Activated CD4-positive, alpha-beta T cell treated with anti-CD3 and anti-CD28 coated beads, Interleukin-2, amount 50 U/mL, for 24 hours (primary cell): ENCODE measurements around the gene PP2D1.
A peak's percentile ranks its signal among the peaks of the same experiment; 100 is the strongest.
"Not testable (repeated sequence)": the region's sequence is repeated elsewhere in the genome, so short reads cannot be mapped to it uniquely, and the experiment has no call there.

Experiments used
- DNase-seq, 2 donors: peaks; one replicate each; pipeline ENCODE4 v3.0.0-alpha.2; 2020; ENCODE audit warnings: low read depth in 1 of 2, low spot score in 1 of 2

The PP2D1 gene

DNA sequence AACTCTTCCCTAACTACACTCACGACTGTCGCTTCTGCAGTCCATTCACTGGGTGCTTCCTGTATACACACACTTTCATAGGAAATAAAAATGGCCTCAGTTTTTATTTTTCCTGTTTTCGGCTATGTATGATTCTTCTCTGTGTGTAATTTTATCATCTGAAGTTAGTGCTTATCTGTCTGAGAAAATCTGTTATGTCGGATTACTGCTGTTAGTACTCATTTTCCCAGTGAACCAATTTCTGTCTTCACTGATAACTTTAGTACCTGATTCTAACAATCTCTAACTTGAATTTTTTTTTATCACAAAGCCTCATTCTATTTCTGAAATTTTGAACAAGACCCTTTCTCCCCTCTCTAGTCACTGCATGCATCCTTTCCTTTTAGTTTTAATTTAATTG lies 44.3 kb downstream of the PP2D1 start:
- no peak for DNase-seq

DNA sequence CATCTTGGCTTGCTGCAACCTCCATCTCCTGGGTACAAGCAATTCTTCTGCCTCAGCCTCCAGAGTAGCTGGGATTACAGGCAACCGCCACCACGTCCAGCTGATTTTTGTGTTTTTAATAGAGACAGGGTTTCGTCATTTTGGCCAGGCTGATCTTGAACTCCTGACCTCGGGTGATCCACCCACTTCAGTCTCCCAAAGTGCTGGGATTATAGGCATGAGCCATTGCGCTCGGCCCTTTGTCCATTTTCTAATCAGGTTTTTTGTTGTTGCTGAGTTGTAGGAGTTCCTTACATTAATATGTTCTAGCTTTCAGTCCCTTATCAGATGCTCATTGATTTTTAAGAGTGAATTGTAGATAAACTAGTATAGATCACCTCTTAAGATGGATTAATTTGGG lies 44.9 kb downstream of the PP2D1 start:
- no peak for DNase-seq

DNA sequence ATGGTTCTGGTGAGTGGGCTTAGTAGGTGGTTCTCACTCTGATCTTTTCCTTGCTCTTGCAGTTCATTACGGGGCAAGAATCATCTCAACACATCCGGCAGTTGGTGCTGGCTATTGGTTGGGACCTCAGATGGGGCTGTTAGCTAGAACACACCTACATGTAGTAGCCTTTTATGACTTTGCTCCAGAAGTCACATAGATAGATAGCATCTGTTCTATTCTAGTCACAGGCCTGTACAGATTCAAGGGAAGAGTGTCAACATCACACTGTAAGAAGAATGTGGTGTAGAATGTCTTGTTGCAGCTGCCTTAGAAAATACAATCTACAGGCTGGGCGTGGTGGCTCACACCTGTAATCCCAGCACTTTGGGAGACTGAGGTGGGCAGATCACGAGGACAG lies 50.1 kb downstream of the PP2D1 start:
- DNase-seq: no peak

DNA sequence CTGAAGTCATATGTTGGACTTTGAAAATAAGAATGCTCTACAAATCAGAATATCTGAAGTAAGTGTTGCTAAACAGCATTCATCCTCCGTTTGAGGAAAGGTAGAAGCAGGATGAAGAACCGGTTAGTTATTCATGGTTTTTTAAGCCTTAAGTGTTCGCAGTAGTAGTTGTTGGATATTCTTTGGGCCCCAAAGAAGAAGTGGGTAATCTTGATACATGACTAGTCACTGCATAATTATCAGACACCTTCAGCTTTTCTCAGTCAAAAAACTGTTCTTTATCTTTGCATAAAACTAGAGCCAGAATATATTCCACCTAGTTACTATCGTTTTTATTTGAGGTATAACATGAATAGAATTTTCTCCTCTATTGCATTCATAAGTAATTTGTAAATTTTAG lies 51.4 kb downstream of the PP2D1 start:
- DNase-seq: no peak

DNA sequence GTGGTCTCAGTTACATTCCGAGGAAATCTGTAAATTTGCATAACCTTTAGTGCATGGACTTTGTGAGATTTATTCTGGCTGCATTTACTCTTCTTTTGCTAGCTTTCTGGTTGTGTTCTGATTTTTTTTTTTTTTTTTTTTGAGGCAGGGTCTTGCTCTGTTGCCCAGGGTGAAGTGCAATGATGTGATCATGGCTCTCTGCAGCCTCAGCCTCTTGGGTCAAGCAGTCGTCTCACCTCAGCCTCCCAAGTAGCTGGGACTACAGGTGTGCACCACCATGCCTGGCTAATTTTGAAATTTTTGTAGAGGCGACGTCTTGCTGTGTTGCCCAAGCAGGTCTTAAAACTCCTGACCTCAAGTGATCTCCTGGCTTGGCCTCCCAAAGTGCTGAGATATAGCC lies 52.6 kb downstream of the PP2D1 start:
- no peak for DNase-seq

DNA sequence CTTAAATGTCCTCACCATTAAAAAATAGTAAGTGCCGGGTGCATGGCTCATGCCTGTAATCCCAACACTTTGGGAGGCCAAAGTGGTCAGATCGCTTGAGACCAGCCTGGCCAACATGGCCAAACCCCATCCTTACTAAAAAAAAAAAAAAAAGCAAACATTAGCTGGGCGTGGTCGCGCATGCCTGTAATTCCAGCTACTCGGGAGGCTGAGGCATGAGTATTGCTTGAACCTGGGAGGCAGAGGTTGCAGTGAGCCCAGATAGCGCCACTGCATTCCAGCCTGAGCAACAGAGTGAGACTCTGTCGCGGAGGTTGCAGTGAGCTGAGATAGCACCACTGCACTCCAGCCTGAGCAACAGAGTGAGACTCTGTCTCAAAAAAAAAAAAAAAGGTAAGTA lies 54.7 kb downstream of the PP2D1 start:
- not testable (repeated sequence) for DNase-seq

DNA sequence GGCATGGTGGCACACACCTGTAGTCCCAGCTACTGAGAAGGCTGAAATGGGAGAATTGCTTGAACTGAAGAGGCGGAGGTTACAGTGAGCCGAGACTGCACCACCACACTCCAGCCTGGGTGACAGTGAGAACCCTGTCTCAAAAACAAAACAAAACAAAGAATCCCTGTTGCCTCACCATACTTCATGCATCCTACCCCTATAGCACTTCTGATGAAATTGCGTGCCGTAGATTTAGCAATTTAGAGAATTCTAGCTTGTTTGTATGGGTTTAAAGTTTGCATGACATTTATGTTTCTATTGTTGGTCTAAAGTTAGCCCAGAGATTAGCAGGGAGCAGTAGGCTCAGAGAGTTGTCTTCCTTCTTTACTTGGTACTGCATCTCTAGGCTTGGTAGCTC lies 57.4 kb downstream of the PP2D1 start:
- DNase-seq: no peak

DNA sequence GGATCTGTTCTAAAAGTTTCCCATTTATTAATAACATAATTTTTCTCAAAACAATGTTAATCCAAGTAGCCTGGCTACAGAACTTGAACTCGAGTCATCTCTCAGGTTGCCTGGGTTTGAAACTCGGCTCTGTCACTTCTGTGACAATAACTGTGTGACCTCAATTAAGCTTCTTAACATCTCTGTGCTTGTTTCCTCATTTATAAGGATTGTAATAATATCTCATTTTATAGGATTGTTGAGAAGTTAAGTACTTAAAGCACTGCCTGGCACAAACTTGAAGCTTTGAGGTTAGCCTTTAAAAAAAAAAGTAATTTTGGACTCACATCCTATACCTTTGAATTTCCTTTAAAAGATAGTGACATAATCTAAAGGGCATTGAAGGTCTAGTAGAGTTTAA lies 61.7 kb downstream of the PP2D1 start:
- no peak for DNase-seq

DNA sequence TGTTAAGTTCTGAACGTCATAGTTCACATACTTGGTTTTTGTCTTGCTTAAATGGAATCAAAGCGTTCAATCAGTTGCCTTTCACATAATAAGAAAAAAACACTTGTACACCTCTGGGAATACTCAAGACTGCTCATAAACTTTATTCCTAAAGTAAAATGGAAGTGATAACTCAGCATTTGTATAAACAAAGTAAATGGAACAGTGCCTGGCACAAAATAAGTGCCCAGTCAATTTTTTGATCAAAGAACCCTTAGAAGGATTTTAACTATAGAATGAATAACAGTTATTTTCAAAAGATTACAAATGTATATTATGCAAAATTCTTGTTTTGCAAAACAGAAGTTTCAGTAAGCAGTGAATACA lies 63.9 kb downstream of the PP2D1 start:
- no peak for DNase-seq

DNA sequence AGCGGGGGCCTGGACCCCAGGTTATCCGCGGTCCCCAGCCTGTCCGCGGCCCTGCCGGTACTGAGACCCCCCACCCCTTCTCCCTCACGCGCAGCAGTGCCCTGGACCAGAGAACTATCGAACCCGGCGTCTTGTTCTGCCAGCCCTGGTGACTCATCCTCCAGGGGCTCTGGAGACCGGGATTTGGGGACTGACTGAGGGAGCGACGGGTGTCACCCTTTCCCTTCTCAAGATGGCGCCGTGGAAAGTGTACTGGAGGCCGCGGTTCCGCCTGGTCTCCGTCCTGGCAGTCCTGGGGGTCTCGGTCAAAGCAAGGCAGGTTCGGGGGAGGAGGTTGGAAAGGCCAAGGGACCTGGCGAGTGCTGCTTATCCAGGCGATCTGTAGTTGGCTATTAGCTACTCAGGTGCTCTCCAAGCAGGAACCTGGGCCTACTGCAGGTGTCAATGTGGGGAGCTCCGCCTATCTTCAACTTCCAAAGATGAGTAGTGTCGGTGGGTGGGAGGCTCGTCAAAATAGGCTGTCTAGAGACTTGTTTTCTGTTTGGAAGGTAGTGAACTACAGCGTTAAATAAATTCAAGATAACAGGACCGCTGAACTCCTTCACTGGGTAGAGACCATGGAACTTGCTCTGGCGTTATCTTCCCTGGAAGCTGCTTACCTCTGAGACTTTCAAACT lies 64.4 kb downstream of the PP2D1 start:
- DNase-seq: peak; percentile 36

DNA sequence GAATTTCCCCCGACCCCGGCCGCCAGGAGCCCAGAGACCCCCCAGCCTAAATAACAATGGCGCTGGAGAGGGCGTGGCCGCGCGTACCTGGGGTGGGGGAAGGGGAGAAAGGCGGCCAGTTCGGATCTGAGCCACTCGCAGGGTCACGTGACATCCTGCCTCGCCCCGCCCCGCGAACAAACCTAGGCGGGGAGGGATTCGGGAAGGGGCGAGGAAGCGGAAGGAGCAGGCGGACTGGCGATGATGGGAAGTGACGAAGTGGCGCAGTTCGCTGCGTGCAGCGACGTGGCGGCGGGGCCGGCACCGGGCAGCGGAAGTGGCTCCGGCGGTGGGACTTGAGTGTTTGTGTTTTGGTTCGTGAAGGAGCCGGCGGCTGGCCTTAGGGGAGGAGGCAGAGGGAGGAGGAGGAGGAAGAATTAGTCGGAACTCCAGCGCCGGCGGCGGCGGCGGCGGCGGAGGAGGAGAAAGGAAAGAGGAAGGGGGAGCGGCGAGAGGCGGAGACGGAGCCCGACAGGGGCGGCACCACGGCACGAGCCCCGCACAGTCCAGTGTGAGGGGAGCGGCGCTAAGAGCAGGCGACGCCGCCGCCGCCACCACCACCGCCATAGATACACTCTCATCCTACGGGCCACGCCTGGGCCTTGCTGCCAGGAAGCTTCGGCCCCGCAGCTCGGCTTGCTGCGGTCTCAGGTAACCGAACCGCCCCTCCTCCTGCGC lies 65.1 kb downstream of the PP2D1 start, which contains the start of gene RAB5A:
TSS of gene RAB5A (plus strand) at position 266 of the 717 bp plus-strand sequence. CDS start 3,802 bp downstream, outside the sequence.
- DNase-seq: peak; percentile 91 to 96

DNA sequence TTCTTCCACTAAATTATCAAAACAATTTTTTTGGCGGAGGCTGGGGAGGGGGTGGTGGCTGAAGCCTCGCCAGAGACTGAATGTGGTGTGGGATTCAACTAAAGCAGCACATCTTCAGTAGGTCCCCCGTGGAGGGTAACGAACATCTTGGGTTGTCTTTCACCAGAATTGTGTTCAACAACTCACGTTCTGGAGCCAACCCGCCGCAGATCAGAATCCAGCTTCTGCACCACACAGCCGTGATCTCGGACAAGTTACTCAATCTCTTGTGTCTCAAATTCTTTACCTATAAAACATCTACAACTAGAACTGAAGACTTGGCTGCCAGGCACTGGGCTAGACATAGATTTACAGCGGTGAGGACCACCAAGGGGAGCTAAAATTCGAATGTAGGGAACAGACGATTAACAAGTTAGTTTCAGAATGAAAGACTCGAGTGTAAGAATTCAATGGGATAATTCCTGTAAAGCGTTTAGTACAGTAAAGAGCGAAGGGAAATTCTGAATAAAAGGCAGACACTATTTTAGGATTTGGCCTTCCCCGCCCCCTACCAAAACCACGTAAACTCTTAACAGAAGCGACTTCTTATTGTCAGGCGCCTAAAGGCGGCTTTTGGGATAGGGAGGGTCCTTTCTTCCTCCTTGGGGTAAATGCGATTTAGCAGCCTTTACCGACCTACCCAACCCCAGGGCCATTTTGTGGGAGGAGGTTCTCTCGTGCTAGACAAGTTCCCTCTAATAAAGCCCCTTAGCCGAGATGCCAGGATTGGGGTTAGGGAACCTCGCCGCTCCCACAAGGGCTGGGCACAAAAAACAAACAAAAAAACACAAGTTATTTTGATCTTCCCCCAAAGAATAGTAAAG lies 65.9 kb downstream of the PP2D1 start:
- DNase-seq: no peak

DNA sequence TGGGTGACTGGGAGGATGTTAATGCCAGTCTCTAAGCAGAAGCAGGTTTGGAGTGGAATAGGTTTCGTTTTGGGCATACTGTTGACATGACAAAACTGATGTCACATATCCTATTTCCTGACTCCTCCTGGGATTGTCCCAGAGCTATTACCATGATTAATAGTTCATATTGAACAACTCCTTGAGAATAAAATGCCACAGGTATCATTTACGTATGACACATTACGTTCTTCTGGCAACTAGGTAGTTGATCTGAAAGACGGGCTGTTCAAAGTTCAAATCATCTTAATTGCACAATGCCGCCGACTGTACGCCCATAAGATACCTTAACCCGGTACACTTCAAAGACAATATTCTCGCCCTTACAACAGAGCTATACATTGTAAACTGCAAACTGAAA lies 66.5 kb downstream of the PP2D1 start:
- no peak for DNase-seq

DNA sequence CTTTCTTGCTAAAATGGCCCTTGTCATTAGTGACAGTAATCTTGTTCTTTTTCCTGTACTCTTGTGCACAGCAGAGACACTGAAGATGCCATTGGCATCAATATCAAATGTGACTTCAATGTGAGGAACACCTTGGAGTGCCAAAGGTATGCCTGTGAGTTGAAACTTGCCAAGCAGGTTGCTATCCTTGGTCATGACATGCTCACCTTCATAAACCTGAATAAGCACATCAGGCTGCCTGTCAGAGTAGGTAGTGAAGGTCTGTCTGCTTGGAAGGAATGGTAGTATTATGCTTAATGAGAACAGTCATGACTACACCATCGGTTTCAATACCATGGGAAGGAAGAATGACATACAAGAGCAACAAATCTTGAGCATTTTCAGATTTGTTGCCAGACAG lies 71.4 kb downstream of the PP2D1 start:
- DNase-seq: no peak

DNA sequence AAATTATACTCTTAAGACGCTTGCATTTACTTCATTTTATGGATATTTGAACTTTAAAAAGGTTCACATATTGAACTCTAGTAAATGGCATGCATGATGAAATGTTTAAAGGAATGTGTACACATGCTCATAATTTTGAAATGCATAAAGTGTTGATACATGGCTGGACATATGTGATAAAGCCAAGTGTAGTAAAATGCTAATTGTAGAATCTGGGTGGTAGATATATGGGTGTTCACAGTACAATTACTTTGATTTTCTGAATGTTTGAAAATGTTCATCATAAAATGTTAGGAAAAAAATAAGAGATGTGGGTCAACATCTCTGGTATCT lies 73.8 kb downstream of the PP2D1 start:
- no peak for DNase-seq

DNA sequence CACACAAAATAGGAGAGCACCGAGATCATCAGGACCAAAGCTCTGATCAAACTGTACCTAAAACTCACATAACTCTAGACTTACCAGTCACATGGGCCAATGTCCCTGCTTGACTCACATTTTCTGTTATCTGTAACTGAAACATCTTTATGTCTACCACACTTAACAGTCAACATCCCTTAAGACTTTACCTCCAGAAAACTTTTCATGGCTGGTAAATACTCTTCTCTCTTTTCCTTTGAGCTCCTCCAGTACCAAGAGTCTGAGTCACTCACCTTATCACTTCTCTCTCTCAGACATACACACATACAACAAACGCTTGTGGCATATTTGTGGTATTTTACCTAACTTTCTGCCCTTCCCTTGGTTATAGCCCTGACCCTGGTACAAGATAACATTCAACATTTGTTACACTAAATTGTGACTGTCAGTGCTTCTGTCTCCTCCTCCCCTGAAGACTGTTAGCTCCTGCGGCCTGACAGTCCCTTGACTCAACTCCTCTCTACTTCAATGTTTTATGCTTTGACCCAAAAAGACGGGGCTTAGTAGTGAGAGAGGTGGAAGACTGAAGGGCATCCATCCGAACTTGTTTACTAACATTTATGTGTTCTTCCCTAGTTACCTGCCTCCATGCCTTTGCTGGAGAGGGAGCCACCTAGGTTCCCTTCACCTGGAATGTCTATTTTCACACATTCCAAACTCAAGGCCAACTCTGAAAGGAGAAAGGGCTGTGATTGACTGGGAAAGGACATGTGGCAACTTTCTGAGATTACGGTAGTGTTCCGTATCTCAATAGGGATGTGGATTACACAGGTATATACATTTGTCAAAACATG lies 74.4 kb downstream of the PP2D1 start:
- DNase-seq: no peak
